CD4-positive, alpha-beta T cell treated with Interleukin-21 for 1 hour (primary cell): ENCODE results near the gene TEX22.
"Not testable (repeated sequence)": the region's sequence is repeated elsewhere in the genome, so short reads cannot be mapped to it uniquely, and the experiment has no call there.

Source experiments
- DNase-seq: peaks from one replicate; pipeline ENCODE4 v3.0.0-alpha.2; 2020

Gene TEX22

GRCh38 chr14:105398044-105398725 lies at the start of gene TEX22:
TEX22 (plus strand) TSS chr14:105398538; CDS start chr14:105399341, 803 bp downstream.
- peak; percentile 87 for DNase-seq

- no peak for DNase-seq
Measured at GRCh38 chr14:105348945-105349699, 49.2 kb upstream of the TEX22 start.

GRCh38 chr14:105349992-105350391 lies 48.3 kb upstream of the TEX22 start:
- DNase-seq, result no peak

GRCh38 chr14:105350450-105351244 lies 47.7 kb upstream of the TEX22 start:
- DNase-seq, result no peak

- no peak for DNase-seq
Measured at GRCh38 chr14:105351410-105351809, 46.9 kb upstream of the TEX22 start.

- DNase-seq, result peak; percentile 89
Measured at GRCh38 chr14:105351920-105352851, 46.2 kb upstream of the TEX22 start.

- DNase-seq, result no peak
Measured at GRCh38 chr14:105353136-105353535, 45.2 kb upstream of the TEX22 start.

- no peak for DNase-seq
Measured at GRCh38 chr14:105354541-105354940, 43.8 kb upstream of the TEX22 start.

- DNase-seq, result no peak
Measured at GRCh38 chr14:105355049-105355575, 43.2 kb upstream of the TEX22 start.

- no peak for DNase-seq
Measured at GRCh38 chr14:105355850-105356604, 42.3 kb upstream of the TEX22 start.

- DNase-seq, result no peak
Measured at GRCh38 chr14:105356927-105357326, 41.4 kb upstream of the TEX22 start.

GRCh38 chr14:105357626-105358025 lies 40.7 kb upstream of the TEX22 start:
- no peak for DNase-seq

- no peak for DNase-seq
Measured at GRCh38 chr14:105358140-105358846, 40.0 kb upstream of the TEX22 start.

- DNase-seq, result no peak
Measured at GRCh38 chr14:105358943-105359342, 39.4 kb upstream of the TEX22 start.

- not testable (repeated sequence) for DNase-seq
Measured at GRCh38 chr14:105361412-105361811, 36.9 kb upstream of the TEX22 start.

- peak; percentile 56 for DNase-seq
Measured at GRCh38 chr14:105363847-105364708, 34.3 kb upstream of the TEX22 start.

GRCh38 chr14:105365101-105365500 lies 33.2 kb upstream of the TEX22 start:
- DNase-seq, result no peak

- DNase-seq, result no peak
Measured at GRCh38 chr14:105365681-105366080, 32.7 kb upstream of the TEX22 start.

- DNase-seq, result no peak
Measured at GRCh38 chr14:105366386-105367074, 31.8 kb upstream of the TEX22 start.
